ENCODE measurements around the gene RAMP1. TPM values are rescaled to one million over a fixed set of nuclear protein-coding genes. Genes with fewer than 3 reads are reported as not detected.

Gene RAMP1
- total RNA-seq, 6 experiments from 2014 or later = 0.38 to 1.3 (median 0.48) TPM; not detected in 1

DNA sequence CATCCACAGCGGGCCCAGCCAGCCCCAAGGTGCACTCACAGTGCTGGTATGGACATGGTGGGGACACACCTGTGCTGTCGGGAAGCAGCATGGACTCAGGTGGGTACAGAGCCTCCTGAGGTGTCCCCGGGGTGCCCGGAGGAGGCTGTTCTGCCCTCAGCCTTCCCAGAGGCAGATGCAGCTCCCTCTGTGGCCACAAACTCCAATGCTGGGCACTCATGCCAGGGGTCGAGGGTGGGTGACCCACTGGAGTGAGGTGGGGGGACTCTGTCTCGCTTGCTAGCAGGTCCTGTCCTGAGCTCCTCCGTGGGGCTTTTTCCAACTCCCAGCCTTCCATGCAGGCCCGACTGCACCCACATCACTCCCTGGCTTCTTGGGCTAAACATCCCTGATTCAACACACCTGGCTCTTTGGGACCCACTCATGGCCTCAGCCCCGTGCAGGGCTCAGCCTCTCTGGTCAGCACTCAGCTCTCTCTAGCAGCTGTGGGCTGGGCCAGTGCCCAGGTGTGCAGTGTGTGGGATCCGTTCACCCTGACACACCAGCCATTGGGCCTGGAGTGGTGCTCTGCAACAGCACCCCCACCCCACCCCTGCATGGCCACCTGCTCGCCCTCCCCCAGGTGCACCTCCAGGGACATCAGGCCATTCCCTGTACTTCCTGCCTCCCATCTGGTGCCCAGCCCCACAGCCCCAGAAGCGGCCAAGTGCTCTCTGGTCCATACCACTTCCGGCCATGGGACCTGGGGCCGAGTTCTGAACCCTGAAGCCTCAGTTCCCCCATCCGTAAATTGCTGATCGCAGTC, 16.0 kb downstream of the RAMP1 start:
- TF ChIP-seq, protein P1, sequence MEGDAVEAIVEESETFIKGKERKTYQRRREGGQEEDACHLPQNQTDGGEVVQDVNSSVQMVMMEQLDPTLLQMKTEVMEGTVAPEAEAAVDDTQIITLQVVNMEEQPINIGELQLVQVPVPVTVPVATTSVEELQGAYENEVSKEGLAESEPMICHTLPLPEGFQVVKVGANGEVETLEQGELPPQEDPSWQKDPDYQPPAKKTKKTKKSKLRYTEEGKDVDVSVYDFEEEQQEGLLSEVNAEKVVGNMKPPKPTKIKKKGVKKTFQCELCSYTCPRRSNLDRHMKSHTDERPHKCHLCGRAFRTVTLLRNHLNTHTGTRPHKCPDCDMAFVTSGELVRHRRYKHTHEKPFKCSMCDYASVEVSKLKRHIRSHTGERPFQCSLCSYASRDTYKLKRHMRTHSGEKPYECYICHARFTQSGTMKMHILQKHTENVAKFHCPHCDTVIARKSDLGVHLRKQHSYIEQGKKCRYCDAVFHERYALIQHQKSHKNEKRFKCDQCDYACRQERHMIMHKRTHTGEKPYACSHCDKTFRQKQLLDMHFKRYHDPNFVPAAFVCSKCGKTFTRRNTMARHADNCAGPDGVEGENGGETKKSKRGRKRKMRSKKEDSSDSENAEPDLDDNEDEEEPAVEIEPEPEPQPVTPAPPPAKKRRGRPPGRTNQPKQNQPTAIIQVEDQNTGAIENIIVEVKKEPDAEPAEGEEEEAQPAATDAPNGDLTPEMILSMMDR (IDR thresholded peaks at IDR 0.05) = no peak
- H3K9me3 Mint-ChIP-seq = no peaks in the 10 kb centered on the region
- no peak for DNase-seq
- no peak overlapping the region for H3K27ac Mint-ChIP-seq
- peaks cover 4% of the 10 kb centered on the region; the same call in 1 of the 2 replicates for H3K27me3 Mint-ChIP-seq (ENCODE audit: insufficient read depth)
- H3K4me1 Mint-ChIP-seq (ENCODE audit: low read depth) = peaks cover 32% of the 10 kb centered on the region
- peak overlapping the region; percentile 41; the same call in 1 of the 2 replicates for H3K4me3 Mint-ChIP-seq
- H3K36me3 Mint-ChIP-seq (ENCODE audit: low read depth) = no peaks in the 10 kb centered on the region

DNA sequence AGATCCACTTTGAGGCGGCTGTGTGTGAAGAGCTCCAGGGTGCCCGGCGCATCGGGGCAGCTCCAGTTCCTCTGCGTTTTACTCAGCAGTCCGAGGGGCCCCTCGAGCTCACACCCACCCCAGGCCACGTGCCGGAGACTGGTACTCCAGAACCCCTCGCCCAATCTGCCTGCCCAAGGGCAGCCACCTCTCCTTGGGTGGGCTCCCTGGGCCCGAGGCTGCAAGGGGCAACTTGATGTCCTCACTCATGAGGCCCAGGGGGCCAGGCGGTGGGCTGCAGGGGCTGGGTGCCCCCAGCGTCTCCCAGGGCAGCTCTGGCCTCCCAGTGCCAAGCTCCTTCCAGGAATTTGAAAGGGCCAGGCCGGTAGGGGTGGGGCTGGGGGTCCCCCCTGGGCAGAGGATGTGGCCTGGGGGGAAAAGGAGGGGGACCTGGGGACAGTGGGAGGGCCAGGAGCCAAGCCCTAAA, 16.7 kb downstream of the RAMP1 start:
- H3K9me3 Mint-ChIP-seq = no peaks in the 10 kb centered on the region
- DNase-seq = no peak
- no peak overlapping the region for H3K4me3 Mint-ChIP-seq
- H3K27me3 Mint-ChIP-seq (ENCODE audit: insufficient read depth) = no peaks in the 10 kb centered on the region
- TF ChIP-seq, protein P1 (IDR thresholded peaks at IDR 0.05) = no peak
- peaks cover 30% of the 10 kb centered on the region for H3K4me1 Mint-ChIP-seq (ENCODE audit: low read depth)
- no peaks in the 10 kb centered on the region for H3K36me3 Mint-ChIP-seq (ENCODE audit: low read depth)
- H3K27ac Mint-ChIP-seq = no peak overlapping the region

DNA sequence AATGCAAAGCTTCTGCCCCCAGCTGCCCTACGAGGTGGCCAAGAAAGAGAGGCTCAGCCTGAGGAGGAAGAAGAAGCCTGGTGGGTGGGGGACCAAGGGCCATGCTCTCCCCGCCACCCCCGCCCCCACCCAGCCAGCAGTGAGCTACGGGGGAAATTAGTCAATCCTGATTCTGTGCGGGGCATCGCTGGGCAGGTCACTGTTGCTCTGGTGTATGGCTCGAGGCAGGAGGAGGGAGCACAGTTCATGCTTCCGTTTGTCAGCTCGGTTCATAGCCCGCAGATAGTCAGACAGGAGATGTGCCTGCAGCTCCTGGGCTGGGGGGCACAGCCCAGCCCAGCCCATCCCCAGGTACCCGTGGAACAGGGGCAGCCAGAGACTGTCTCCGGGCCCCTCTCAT, 17.1 kb downstream of the RAMP1 start:
- Mint-ChIP-seq H3K27ac (no peak overlapping the region), H3K4me3 (no peak overlapping the region), H3K9me3 (no peaks in the 10 kb centered on the region), H3K36me3 (ENCODE audit: low read depth) (no peaks in the 10 kb centered on the region), H3K4me1 (ENCODE audit: low read depth) (peaks cover 27% of the 10 kb centered on the region), H3K27me3 (ENCODE audit: insufficient read depth) (peaks cover 3% of the 10 kb centered on the region; the same call in 1 of the 2 replicates)
- TF ChIP-seq, protein P1 (IDR thresholded peaks at IDR 0.05) = no peak
- no peak for DNase-seq

GRCh38 chr2:237876951-237877491, 17.6 kb downstream of the RAMP1 start:
- Mint-ChIP-seq H3K36me3 (ENCODE audit: low read depth) (no peaks in the 10 kb centered on the region), H3K4me1 (ENCODE audit: low read depth) (peaks cover 27% of the 10 kb centered on the region), H3K9me3 (no peaks in the 10 kb centered on the region), H3K4me3 (no peak overlapping the region), H3K27ac (no peak overlapping the region), H3K27me3 (ENCODE audit: insufficient read depth) (peaks cover 4% of the 10 kb centered on the region)
- TF ChIP-seq, protein P1 (IDR thresholded peaks at IDR 0.05) = no peak
- DNase-seq = no peak

GRCh38 chr2:237877576-237878307, 18.3 kb downstream of the RAMP1 start:
- TF ChIP-seq, protein P1 (IDR thresholded peaks at IDR 0.05) = no peak
- Mint-ChIP-seq H3K9me3 (no peaks in the 10 kb centered on the region), H3K4me3 (no peak overlapping the region), H3K36me3 (ENCODE audit: low read depth) (no peaks in the 10 kb centered on the region), H3K4me1 (ENCODE audit: low read depth) (peaks cover 27% of the 10 kb centered on the region), H3K27ac (no peak overlapping the region), H3K27me3 (ENCODE audit: insufficient read depth) (peaks cover 5% of the 10 kb centered on the region)
- DNase-seq = no peak

Data from HFFc6 (cell line).